Colonic mucosa (tissue), 4 donors: ENCODE measurements around the gene MXD3. TPM values are rescaled to one million over a fixed set of nuclear protein-coding genes. Genes with fewer than 3 reads are reported as not detected.
A peak's percentile ranks its signal among the peaks of the same experiment; 100 is the strongest.

Experiments used
- DNase-seq: peaks from one replicate; pipeline ENCODE4 v3.0.0-alpha.2; 2020
- H3K27ac ChIP-seq: fragments of 200-600 bp; one replicate; pipeline ENCODE4 v1.8.0; 2021
- H3K27me3 ChIP-seq: fragments of 200-600 bp; one replicate; pipeline ENCODE4 v1.8.0; 2021
- H3K36me3 ChIP-seq: fragments of 200-600 bp; one replicate; pipeline ENCODE4 v1.8.0; 2021
- H3K4me1 ChIP-seq: fragments of 200-600 bp; one replicate; pipeline ENCODE4 v1.8.0; 2021; ENCODE audit warnings: mild to moderate bottlenecking
- H3K4me3 ChIP-seq: fragments of 200-600 bp; one replicate; pipeline ENCODE4 v1.8.0; 2021
- H3K9ac ChIP-seq, 2 donors: one replicate each; pipeline ENCODE4 v1.7.0; 2013; ENCODE audit warnings: control low read depth in 2 of 2, low read depth in 2 of 2, low read length in 2 of 2
- H3K9me3 ChIP-seq: fragments of 200-600 bp; one replicate; pipeline ENCODE4 v1.8.0; 2021
- CTCF ChIP-seq: fragments of 200-600 bp; IDR thresholded peaks from one replicate; pipeline ENCODE4 v1.8.0; 2022; ENCODE audit warnings: antibody characterized with exemption, mild to moderate bottlenecking
- intact Hi-C: fragments of 100-400 bp; cut with DNase I; formaldehyde crosslinking; loops from one replicate; pipeline ENCODE4 v1.14.1; 2022
- total RNA-seq, 2 donors: library from RNA; stranded (reverse); fragmentation: NEBNext Ultra II Directional in 1 of 2; extraction: Animal tissue kit (Norgen Biotek cat#: 25700) in 1 of 2; gene quantifications; one replicate each; pipeline ENCODE4 v1.2.1, GENCODE V29; 2021
- donor health status: healthy.
- donor health status: DM: no; HTN: no; CAD: no.
- donor health status: DM: no; HTN: no; CAD: no.

The MXD3 gene
- total RNA-seq, 2 donors from 2014 or later = 9.3 to 36.4 TPM

- H3K9me3 ChIP-seq = no peaks in the 10 kb centered on the region
- H3K27ac ChIP-seq = no peak overlapping the region
- TF ChIP-seq CTCF = no peak
- no peak overlapping the region for H3K9ac ChIP-seq
- DNase-seq = no peak
- H3K36me3 ChIP-seq = no peaks in the 10 kb centered on the region
- intact Hi-C loops = no loop called here
- no peaks in the 10 kb centered on the region for H3K27me3 ChIP-seq
- peaks cover 17% of the 10 kb centered on the region for H3K4me1 ChIP-seq
- H3K4me3 ChIP-seq = no peak overlapping the region
These were observed 43.0 kb upstream of the MXD3 start for GRCh38 chr5:177354711-177355110.

GRCh38 chr5:177354256-177354655 is 42.6 kb upstream of the MXD3 start:
- Histone ChIP-seq H3K4me3 (no peak overlapping the region), H3K27ac (no peak overlapping the region), H3K9ac (no peak overlapping the region), H3K36me3 (no peaks in the 10 kb centered on the region), H3K9me3 (no peaks in the 10 kb centered on the region), H3K27me3 (no peaks in the 10 kb centered on the region), H3K4me1 (peaks cover 17% of the 10 kb centered on the region)
- no peak for TF ChIP-seq CTCF
- intact Hi-C loops = no loop called here
- no peak for DNase-seq

GRCh38 chr5:177353093-177353492 is 41.4 kb upstream of the MXD3 start:
- no peaks in the 10 kb centered on the region for H3K27me3 ChIP-seq
- no peak for DNase-seq
- intact Hi-C loops = no loop called here
- no peaks in the 10 kb centered on the region for H3K36me3 ChIP-seq
- H3K9ac ChIP-seq = no peak overlapping the region
- H3K27ac ChIP-seq = no peak overlapping the region
- no peak for TF ChIP-seq CTCF
- no peaks in the 10 kb centered on the region for H3K9me3 ChIP-seq
- no peak overlapping the region for H3K4me3 ChIP-seq
- peaks cover 11% of the 10 kb centered on the region for H3K4me1 ChIP-seq

- Histone ChIP-seq H3K27me3 (no peaks in the 10 kb centered on the region), H3K4me1 (peaks cover 10% of the 10 kb centered on the region)
These were observed 40.0 kb upstream of the MXD3 start, which contains the start of gene LMAN2 for GRCh38 chr5:177351392-177352329. Gene LMAN2, minus strand, starts transcription at chr5:177351668. Its CDS starts 21 bp downstream, at chr5:177351647.

More at GRCh38 chr5:177351392-177352329, 40.0 kb upstream of the MXD3 start, which contains the start of gene LMAN2:
- no peaks in the 10 kb centered on the region for H3K9me3 ChIP-seq
- no peak for TF ChIP-seq CTCF
- peak; percentile 97 for DNase-seq
- no peaks in the 10 kb centered on the region for H3K36me3 ChIP-seq
- peak within 1 kb of the TSS; percentile 94 for H3K27ac ChIP-seq
- H3K9ac ChIP-seq = peak within 1 kb of the TSS; percentile 74 to 93
- intact Hi-C loops = no loop called here
- H3K4me3 ChIP-seq = peak within 1 kb of the TSS; percentile 87
